ENCODE data around the gene PHF12.

The PHF12 gene

GRCh38 chr17:28926366-28926765 lies 25.0 kb downstream of the PHF12 start (continued):
- TF ChIP-seq CREB5 (CRISPR knock-in tag; IDR thresholded peaks at IDR 0.05; ENCODE audit: low read depth), result no peak
- no peak for TF ChIP-seq ZFP30 (CRISPR knock-in tag; IDR thresholded peaks at IDR 0.05)
- TF ChIP-seq, protein P1, sequence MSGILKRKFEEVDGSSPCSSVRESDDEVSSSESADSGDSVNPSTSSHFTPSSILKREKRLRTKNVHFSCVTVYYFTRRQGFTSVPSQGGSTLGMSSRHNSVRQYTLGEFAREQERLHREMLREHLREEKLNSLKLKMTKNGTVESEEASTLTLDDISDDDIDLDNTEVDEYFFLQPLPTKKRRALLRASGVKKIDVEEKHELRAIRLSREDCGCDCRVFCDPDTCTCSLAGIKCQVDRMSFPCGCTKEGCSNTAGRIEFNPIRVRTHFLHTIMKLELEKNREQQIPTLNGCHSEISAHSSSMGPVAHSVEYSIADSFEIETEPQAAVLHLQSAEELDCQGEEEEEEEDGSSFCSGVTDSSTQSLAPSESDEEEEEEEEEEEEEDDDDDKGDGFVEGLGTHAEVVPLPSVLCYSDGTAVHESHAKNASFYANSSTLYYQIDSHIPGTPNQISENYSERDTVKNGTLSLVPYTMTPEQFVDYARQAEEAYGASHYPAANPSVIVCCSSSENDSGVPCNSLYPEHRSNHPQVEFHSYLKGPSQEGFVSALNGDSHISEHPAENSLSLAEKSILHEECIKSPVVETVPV (CRISPR knock-in tag; IDR thresholded peaks at IDR 0.05), result no peak

- peak; percentile 54 for ATAC-seq
Measured at GRCh38 chr17:28925912-28926365, 25.4 kb downstream of the PHF12 start.

GRCh38 chr17:28920201-28920600 lies 31.1 kb downstream of the PHF12 start:
- TF ChIP-seq ZNF565 (CRISPR knock-in tag; conservative IDR thresholded peaks at IDR 0.05; ENCODE audit: low read depth) (no peak), ARNTL (CRISPR knock-in tag; IDR thresholded peaks at IDR 0.05; ENCODE audit: borderline replicate concordance, low read depth) (no peak), POU6F1 (CRISPR knock-in tag; IDR thresholded peaks at IDR 0.05; ENCODE audit: borderline replicate concordance, low read depth) (no peak)

More at GRCh38 chr17:28925912-28926365, 25.4 kb downstream of the PHF12 start:
- TF ChIP-seq PPARA (CRISPR knock-in tag; IDR thresholded peaks at IDR 0.05; ENCODE audit: borderline replicate concordance), result no peak
- peak; percentile 63; the same call in 1 of the 2 replicates for TF ChIP-seq TOX (CRISPR knock-in tag; IDR thresholded peaks at IDR 0.05; ENCODE audit: borderline replicate concordance)

GRCh38 chr17:28918295-28918694 lies 33.0 kb downstream of the PHF12 start:
- TF ChIP-seq TCF4 (CRISPR knock-in tag; IDR thresholded peaks at IDR 0.05; ENCODE audit: borderline replicate concordance), result no peak
- no peak for TF ChIP-seq ARNTL (CRISPR knock-in tag; IDR thresholded peaks at IDR 0.05; ENCODE audit: borderline replicate concordance, low read depth)
- no peak for TF ChIP-seq PATZ1 (CRISPR knock-in tag; IDR thresholded peaks at IDR 0.05; ENCODE audit: borderline replicate concordance)
- TF ChIP-seq ZNF565 (CRISPR knock-in tag; conservative IDR thresholded peaks at IDR 0.05; ENCODE audit: low read depth), result no peak
- TF ChIP-seq, protein P2, sequence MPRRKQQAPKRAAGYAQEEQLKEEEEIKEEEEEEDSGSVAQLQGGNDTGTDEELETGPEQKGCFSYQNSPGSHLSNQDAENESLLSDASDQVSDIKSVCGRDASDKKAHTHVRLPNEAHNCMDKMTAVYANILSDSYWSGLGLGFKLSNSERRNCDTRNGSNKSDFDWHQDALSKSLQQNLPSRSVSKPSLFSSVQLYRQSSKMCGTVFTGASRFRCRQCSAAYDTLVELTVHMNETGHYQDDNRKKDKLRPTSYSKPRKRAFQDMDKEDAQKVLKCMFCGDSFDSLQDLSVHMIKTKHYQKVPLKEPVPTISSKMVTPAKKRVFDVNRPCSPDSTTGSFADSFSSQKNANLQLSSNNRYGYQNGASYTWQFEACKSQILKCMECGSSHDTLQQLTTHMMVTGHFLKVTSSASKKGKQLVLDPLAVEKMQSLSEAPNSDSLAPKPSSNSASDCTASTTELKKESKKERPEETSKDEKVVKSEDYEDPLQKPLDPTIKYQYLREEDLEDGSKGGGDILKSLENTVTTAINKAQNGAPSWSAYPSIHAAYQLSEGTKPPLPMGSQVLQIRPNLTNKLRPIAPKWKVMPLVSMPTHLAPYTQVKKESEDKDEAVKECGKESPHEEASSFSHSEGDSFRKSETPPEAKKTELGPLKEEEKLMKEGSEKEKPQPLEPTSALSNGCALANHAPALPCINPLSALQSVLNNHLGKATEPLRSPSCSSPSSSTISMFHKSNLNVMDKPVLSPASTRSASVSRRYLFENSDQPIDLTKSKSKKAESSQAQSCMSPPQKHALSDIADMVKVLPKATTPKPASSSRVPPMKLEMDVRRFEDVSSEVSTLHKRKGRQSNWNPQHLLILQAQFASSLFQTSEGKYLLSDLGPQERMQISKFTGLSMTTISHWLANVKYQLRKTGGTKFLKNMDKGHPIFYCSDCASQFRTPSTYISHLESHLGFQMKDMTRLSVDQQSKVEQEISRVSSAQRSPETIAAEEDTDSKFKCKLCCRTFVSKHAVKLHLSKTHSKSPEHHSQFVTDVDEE (CRISPR knock-in tag; IDR thresholded peaks at IDR 0.05), result no peak
- TF ChIP-seq CSDC2 (CRISPR knock-in tag; IDR thresholded peaks at IDR 0.05), result no peak
- no peak for TF ChIP-seq ESRRG (CRISPR knock-in tag; IDR thresholded peaks at IDR 0.05)
- no peak for TF ChIP-seq RARB (CRISPR knock-in tag; IDR thresholded peaks at IDR 0.05)
- TF ChIP-seq PPARA (CRISPR knock-in tag; IDR thresholded peaks at IDR 0.05; ENCODE audit: borderline replicate concordance), result no peak
- no peak for TF ChIP-seq BACH2 (CRISPR knock-in tag; IDR thresholded peaks at IDR 0.05; ENCODE audit: borderline replicate concordance)
- TF ChIP-seq POU6F1 (CRISPR knock-in tag; IDR thresholded peaks at IDR 0.05; ENCODE audit: borderline replicate concordance, low read depth), result no peak
- TF ChIP-seq ZC3H10 (CRISPR knock-in tag; IDR thresholded peaks at IDR 0.05), result no peak
- no peak for TF ChIP-seq ISL1 (CRISPR knock-in tag; IDR thresholded peaks at IDR 0.05)
- no peak for TF ChIP-seq ZFP30 (CRISPR knock-in tag; IDR thresholded peaks at IDR 0.05)
- no peak for TF ChIP-seq OSR1 (CRISPR knock-in tag; IDR thresholded peaks at IDR 0.05)
- TF ChIP-seq ZFP3 (CRISPR knock-in tag; IDR thresholded peaks at IDR 0.05), result no peak
- TF ChIP-seq ZNF8 (CRISPR knock-in tag; IDR thresholded peaks at IDR 0.05), result no peak
- no peak for TF ChIP-seq TOX (CRISPR knock-in tag; IDR thresholded peaks at IDR 0.05; ENCODE audit: borderline replicate concordance)
- TF ChIP-seq SNAI2 (CRISPR knock-in tag; IDR thresholded peaks at IDR 0.05), result no peak
- no peak for ATAC-seq

More at GRCh38 chr17:28920201-28920600, 31.1 kb downstream of the PHF12 start:
- ATAC-seq, result no peak
